Fibroblast of lung (primary cell): Measurements from ENCODE around the gene IGFBP2. TPM values are rescaled to one million over a fixed set of nuclear protein-coding genes. Genes with fewer than 3 reads are reported as not detected.

Source experiments
- DNase-seq, 2 donors: peaks; one replicate each; pipeline versions ENCODE4 v3.0.0 to v3.0.0-alpha.2; 2010; ENCODE audit warnings: low read depth in 2 of 2
- H2AFZ ChIP-seq: 2 replicates; pipeline ENCODE4 v1.5.1; 2012; ENCODE audit warnings: low read length, control low read depth, inconsistent platforms
- H3K27ac ChIP-seq: 2 replicates; pipeline ENCODE4 v1.5.1; 2011; ENCODE audit warnings: low read length, control low read depth; ENCODE audit not compliant: insufficient read depth
- H3K27me3 ChIP-seq: 2 replicates; pipeline ENCODE4 v1.5.1; 2011; ENCODE audit warnings: mild to moderate bottlenecking, low read length; ENCODE audit not compliant: control insufficient read depth, insufficient read depth
- H3K36me3 ChIP-seq: 2 replicates; pipeline ENCODE4 v1.5.1; 2011; ENCODE audit warnings: low read length; ENCODE audit not compliant: control insufficient read depth, insufficient read depth
- H3K4me1 ChIP-seq: 2 replicates; pipeline ENCODE4 v1.5.1; 2011; ENCODE audit warnings: low read length; ENCODE audit not compliant: control insufficient read depth, insufficient read depth; ENCODE audit errors: extremely low read depth
- H3K4me2 ChIP-seq: 2 replicates; pipeline ENCODE4 v1.5.1; 2011; ENCODE audit warnings: low read length, control low read depth; ENCODE audit not compliant: insufficient read depth; ENCODE audit errors: extremely low read depth
- H3K4me3 ChIP-seq, 4 experiments: fragments of 200-600 bp in 1 of 4; sonication (generic) in 1 of 4; replicated peaks in 1 of 4; 2 replicates each; pipeline ENCODE4 v1.5.1; 2011 to 2016; ENCODE audit warnings: low read length in 4 of 4, low read depth in 3 of 4, mild to moderate bottlenecking in 3 of 4, control low read depth in 2 of 4, inconsistent platforms in 1 of 4, mixed read lengths in 1 of 4; ENCODE audit not compliant: insufficient read depth in 1 of 4; ENCODE audit errors: control extremely low read depth in 1 of 4
- H3K79me2 ChIP-seq: 2 replicates; pipeline ENCODE4 v1.5.1; 2012; ENCODE audit warnings: mild to moderate bottlenecking, low read length, inconsistent platforms; ENCODE audit not compliant: control insufficient read depth, insufficient read depth
- H3K9ac ChIP-seq: 2 replicates; pipeline ENCODE4 v1.5.1; 2011; ENCODE audit warnings: mild to moderate bottlenecking, low read length, control low read depth; ENCODE audit not compliant: insufficient read depth
- H3K9me3 ChIP-seq: 2 replicates; pipeline ENCODE4 v1.5.1; 2012; ENCODE audit warnings: low read depth, low read length; ENCODE audit not compliant: control insufficient read depth, insufficient read depth
- H4K20me1 ChIP-seq: 2 replicates; pipeline ENCODE4 v1.5.1; 2011; ENCODE audit warnings: low read length; ENCODE audit not compliant: control insufficient read depth, insufficient read depth; ENCODE audit errors: extremely low read depth
- EZH2 ChIP-seq: IDR thresholded peaks from 2 replicates; pipeline ENCODE4 v1.5.1; 2012; ENCODE audit warnings: low read length, control low read depth, mild to moderate bottlenecking; ENCODE audit errors: missing control alignments
- polyA plus RNA-seq, 2 donors: library from polyadenylated mRNA; depleted of rRNA in 1 of 2; stranded (reverse) in 1 of 2; unstranded in 1 of 2; fragments of >200 nt; gene quantifications; 2 replicates each; pipeline ENCODE4 v1.2.1, GENCODE V29; 2011 to 2012; ENCODE audit warnings: missing spikeins in 1 of 2
- total RNA-seq: library from RNA; depleted of rRNA; stranded (reverse); fragments of >200 nt; gene quantifications from 2 replicates; pipeline ENCODE4 v1.2.1, GENCODE V29; 2014
- TF ChIP-seq, protein P1 (sequence below), 2 donors: IDR thresholded peaks in 1 of 2; conservative IDR thresholded peaks in 1 of 2; 1 replicate in 1 of 2; 2 replicates in 1 of 2; pipeline ENCODE4 v1.5.1; 2011 to 2012; ENCODE audit warnings: low read length in 2 of 2, control low read depth in 1 of 2, inconsistent platforms in 1 of 2, low read depth in 1 of 2, mild to moderate bottlenecking in 1 of 2

The IGFBP2 gene
- total and polyA plus RNA-seq, 2 donors (not counting 1 experiment from before 2014, with no cell fraction given) = 8.6 to 36.3 TPM

DNA sequence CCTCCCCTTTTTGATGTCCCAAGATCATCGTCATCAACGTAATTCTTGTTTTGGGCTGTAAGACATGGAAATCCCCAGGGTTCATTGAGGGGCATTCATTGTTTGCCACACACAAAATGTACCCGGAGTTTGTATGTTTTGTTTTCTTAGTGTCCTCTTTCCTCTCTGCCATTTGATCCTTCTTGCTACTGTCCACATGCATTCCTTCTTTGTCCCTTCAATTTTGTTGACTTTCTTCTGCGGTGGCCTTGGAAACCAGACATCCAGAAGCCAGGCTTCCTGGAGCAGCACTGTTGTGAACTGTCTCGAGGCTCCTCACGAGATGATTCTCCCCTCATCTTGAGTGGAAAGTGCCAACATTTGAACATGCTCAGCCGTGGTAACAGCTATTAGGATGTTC, 24.8 kb downstream of the IGFBP2 start:
- Histone ChIP-seq H3K4me3 (no peak overlapping the region), H3K27me3 (peaks cover 3% of the 10 kb centered on the region), H3K4me1 (no peaks in the 10 kb centered on the region), H3K27ac (no peak overlapping the region), H3K4me2 (no peak overlapping the region), H2AFZ (no peak overlapping the region), H3K36me3 (no peaks in the 10 kb centered on the region), H4K20me1 (no peaks in the 10 kb centered on the region), H3K9ac (no peak overlapping the region), H3K79me2 (no peaks in the 10 kb centered on the region), H3K9me3 (no peaks in the 10 kb centered on the region)
- TF ChIP-seq, protein P1, sequence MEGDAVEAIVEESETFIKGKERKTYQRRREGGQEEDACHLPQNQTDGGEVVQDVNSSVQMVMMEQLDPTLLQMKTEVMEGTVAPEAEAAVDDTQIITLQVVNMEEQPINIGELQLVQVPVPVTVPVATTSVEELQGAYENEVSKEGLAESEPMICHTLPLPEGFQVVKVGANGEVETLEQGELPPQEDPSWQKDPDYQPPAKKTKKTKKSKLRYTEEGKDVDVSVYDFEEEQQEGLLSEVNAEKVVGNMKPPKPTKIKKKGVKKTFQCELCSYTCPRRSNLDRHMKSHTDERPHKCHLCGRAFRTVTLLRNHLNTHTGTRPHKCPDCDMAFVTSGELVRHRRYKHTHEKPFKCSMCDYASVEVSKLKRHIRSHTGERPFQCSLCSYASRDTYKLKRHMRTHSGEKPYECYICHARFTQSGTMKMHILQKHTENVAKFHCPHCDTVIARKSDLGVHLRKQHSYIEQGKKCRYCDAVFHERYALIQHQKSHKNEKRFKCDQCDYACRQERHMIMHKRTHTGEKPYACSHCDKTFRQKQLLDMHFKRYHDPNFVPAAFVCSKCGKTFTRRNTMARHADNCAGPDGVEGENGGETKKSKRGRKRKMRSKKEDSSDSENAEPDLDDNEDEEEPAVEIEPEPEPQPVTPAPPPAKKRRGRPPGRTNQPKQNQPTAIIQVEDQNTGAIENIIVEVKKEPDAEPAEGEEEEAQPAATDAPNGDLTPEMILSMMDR (conservative IDR thresholded peaks at IDR 0.05 in 1 of 2, IDR thresholded peaks at IDR 0.05 in 1 of 2; ENCODE audit: low read depth in 1 of 2, low read length in 2 of 2) = no peak
- TF ChIP-seq EZH2 = no peak
- DNase-seq = no peak

DNA sequence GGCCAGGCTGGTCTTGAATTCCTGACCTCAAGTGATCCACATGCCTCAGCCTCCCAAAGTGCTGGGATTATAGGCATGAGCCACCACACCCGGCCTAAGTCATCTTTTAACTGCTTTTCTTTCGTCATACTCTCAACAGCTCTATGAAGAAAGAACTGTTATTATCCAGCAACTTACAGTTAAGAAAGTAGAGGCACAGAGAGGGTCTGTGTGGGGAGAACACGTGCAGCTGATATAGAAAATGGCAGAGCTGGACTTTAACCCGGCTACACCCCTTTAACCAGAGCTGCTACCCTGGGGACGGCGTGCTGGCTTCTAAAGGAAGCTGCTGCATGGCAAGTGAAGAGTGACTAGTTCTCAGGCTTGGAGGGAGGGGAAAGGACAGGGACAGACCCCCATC, 25.5 kb downstream of the IGFBP2 start:
- Histone ChIP-seq H3K9ac (no peak overlapping the region), H3K79me2 (no peaks in the 10 kb centered on the region)
- no peak for DNase-seq

DNA sequence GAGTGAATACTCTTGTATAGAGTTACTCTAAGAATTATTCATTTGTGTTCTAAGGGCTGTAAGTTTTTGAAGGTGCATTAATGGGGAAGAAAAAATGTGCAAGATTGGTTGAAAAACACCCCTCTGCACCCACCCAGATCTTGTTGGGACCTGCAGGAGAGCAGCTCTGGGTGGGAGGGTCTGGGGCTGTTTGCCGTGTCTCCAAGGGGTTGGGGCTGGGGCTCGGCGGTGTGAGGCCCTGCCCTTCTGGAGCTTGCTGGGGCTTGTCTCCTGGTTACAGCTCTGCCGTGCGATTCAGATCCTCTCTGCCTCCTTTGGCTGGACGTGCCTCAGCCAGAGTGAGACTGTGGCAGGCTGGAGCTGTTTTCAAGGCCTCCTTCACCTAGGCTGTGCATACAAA, 26.1 kb downstream of the IGFBP2 start:
- Histone ChIP-seq H3K4me1 (no peaks in the 10 kb centered on the region), H2AFZ (no peak overlapping the region), H3K4me2 (no peak overlapping the region), H3K9me3 (no peaks in the 10 kb centered on the region), H3K4me3 (no peak overlapping the region), H3K9ac (no peak overlapping the region), H3K27me3 (no peaks in the 10 kb centered on the region), H3K27ac (no peak overlapping the region), H3K36me3 (no peaks in the 10 kb centered on the region), H4K20me1 (no peaks in the 10 kb centered on the region), H3K79me2 (no peaks in the 10 kb centered on the region)
- DNase-seq = no peak
- TF ChIP-seq, protein P1 (conservative IDR thresholded peaks at IDR 0.05 in 1 of 2, IDR thresholded peaks at IDR 0.05 in 1 of 2; ENCODE audit: low read depth in 1 of 2, low read length in 2 of 2) = no peak
- TF ChIP-seq EZH2 = no peak

More for the DNA sequence above, 25.5 kb downstream of the IGFBP2 start:
- H2AFZ ChIP-seq = no peak overlapping the region
- H3K27me3 ChIP-seq = peaks cover 3% of the 10 kb centered on the region
- TF ChIP-seq, protein P1 (conservative IDR thresholded peaks at IDR 0.05 in 1 of 2, IDR thresholded peaks at IDR 0.05 in 1 of 2; ENCODE audit: low read depth in 1 of 2, low read length in 2 of 2) = no peak
- TF ChIP-seq EZH2 = no peak
- no peak overlapping the region for H3K27ac ChIP-seq
- no peaks in the 10 kb centered on the region for H3K4me1 ChIP-seq
- H3K36me3 ChIP-seq = no peaks in the 10 kb centered on the region
- no peaks in the 10 kb centered on the region for H3K9me3 ChIP-seq
- no peak overlapping the region for H3K4me2 ChIP-seq
- no peaks in the 10 kb centered on the region for H4K20me1 ChIP-seq
- H3K4me3 ChIP-seq = no peak overlapping the region
